Upper lobe of left lung (tissue), 4 donors: ENCODE measurements around the gene PDC.

ENCODE experiments used
- POLR2A ChIP-seq, 4 donors: fragments of 450-650 bp; IDR thresholded peaks; one replicate each; pipeline ENCODE4 v1.5.1; 2016 to 2017; ENCODE audit warnings: antibody characterized with exemption in 4 of 4, mild to moderate bottlenecking in 2 of 4
- POLR2AphosphoS5 ChIP-seq, 2 donors: sonication (generic); formaldehyde crosslinking; IDR thresholded peaks; one replicate each; pipeline ENCODE4 v1.5.1; 2017; ENCODE audit warnings: antibody characterized with exemption in 2 of 2
- TF ChIP-seq, protein P1 (sequence below), 6 experiments: fragments of 450-650 bp in 4 of 6; fragments of 200-600 bp in 2 of 6; sonication (generic) in 2 of 6; IDR thresholded peaks; one replicate each; pipeline ENCODE4 v1.5.1; 2016 to 2019; ENCODE audit warnings: antibody characterized with exemption in 6 of 6

DNA sequence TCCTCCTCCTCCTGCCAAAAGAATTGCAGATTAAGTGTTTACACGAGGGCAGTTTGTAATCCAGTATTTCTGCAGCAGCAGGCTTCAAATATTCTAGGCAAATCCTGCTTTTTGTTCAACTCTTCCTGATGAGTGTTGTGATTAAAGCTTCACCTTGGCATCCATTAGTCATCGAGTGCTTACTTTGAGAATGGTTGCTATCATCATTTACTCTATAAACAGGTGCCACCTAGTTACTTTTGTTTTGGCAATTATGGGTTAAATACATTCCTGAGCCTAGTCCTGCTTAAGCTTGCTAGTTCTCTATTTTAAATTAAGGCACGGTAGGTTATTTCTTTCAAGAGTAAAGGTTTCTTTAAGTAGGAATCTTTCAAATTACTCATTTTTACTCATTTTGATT lies 20.3 kb downstream of the PDC start:
- TF ChIP-seq, protein P1, sequence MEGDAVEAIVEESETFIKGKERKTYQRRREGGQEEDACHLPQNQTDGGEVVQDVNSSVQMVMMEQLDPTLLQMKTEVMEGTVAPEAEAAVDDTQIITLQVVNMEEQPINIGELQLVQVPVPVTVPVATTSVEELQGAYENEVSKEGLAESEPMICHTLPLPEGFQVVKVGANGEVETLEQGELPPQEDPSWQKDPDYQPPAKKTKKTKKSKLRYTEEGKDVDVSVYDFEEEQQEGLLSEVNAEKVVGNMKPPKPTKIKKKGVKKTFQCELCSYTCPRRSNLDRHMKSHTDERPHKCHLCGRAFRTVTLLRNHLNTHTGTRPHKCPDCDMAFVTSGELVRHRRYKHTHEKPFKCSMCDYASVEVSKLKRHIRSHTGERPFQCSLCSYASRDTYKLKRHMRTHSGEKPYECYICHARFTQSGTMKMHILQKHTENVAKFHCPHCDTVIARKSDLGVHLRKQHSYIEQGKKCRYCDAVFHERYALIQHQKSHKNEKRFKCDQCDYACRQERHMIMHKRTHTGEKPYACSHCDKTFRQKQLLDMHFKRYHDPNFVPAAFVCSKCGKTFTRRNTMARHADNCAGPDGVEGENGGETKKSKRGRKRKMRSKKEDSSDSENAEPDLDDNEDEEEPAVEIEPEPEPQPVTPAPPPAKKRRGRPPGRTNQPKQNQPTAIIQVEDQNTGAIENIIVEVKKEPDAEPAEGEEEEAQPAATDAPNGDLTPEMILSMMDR (IDR thresholded peaks at IDR 0.05), result no peak
- TF ChIP-seq POLR2A (IDR thresholded peaks at IDR 0.05) (no peak), POLR2AphosphoS5 (IDR thresholded peaks at IDR 0.05) (no peak)
